Measurements from ENCODE around the gene GPRC5B. TPM values are rescaled to one million over a fixed set of nuclear protein-coding genes. Genes with fewer than 3 reads are reported as not detected.

Gene GPRC5B
- total RNA-seq, 1 donor from 2014 or later = 0.07 TPM

DNA sequence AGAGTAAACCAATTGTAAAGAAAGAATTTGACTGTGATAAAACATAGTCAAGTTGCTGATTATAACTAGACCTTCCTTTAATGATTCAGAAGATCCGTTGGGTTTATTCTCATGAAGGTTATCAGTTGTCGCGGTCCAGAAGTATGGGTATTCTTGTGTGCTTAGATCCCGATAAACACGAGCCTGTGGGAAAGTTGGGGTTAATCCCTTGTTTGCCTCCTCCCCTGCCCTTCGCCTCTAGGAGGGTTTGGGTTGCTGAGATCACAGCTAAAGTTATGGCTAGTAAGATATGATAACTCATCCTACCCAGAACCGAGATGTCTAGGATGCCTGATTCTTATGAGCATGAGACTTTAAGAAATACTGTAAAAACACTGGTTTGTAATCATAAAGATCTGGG is 66.8 kb downstream of the GPRC5B start:
- no peak for DNase-seq
- no peak overlapping the region for H3K4me3 Mint-ChIP-seq
- H3K27me3 Mint-ChIP-seq = no peaks in the 10 kb centered on the region
- no peak overlapping the region for H3K27ac Mint-ChIP-seq
- H3K4me1 Mint-ChIP-seq = no peaks in the 10 kb centered on the region
- no peaks in the 10 kb centered on the region for H3K36me3 Mint-ChIP-seq (ENCODE audit: low read depth)
- intact Hi-C loops (cut with micrococcal nuclease) = no loop called here
- TF ChIP-seq, protein P1, sequence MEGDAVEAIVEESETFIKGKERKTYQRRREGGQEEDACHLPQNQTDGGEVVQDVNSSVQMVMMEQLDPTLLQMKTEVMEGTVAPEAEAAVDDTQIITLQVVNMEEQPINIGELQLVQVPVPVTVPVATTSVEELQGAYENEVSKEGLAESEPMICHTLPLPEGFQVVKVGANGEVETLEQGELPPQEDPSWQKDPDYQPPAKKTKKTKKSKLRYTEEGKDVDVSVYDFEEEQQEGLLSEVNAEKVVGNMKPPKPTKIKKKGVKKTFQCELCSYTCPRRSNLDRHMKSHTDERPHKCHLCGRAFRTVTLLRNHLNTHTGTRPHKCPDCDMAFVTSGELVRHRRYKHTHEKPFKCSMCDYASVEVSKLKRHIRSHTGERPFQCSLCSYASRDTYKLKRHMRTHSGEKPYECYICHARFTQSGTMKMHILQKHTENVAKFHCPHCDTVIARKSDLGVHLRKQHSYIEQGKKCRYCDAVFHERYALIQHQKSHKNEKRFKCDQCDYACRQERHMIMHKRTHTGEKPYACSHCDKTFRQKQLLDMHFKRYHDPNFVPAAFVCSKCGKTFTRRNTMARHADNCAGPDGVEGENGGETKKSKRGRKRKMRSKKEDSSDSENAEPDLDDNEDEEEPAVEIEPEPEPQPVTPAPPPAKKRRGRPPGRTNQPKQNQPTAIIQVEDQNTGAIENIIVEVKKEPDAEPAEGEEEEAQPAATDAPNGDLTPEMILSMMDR (IDR thresholded peaks at IDR 0.05) = no peak
- ChIA-PET CTCF (no interaction called here), POLR2A (no interaction called here)
- peaks cover 7% of the 10 kb centered on the region for H3K9me3 Mint-ChIP-seq
- ATAC-seq (ENCODE audit: low read depth) = no peak

DNA sequence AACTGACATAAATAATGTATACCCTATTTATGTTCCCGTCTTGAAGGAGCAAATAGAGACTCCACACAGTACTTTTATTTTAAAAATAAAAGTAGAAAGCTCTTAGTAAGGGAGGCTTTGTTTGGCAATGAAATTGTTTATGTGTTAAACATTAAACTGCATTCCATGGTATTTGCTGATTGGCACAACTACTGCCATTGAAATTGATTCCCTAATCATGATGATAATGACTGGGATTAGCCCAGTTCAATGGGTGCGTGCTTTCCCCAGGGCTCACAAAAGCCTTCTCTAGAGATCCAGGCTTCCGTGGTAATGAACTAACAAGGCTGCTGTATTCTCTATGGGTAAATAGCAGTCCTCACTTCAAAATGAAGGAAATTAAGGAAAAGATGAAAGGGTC is 67.5 kb downstream of the GPRC5B start:
- DNase-seq (no peak), ATAC-seq (ENCODE audit: low read depth) (no peak)
- no peak overlapping the region for H3K27ac Mint-ChIP-seq
- ChIA-PET POLR2A (no interaction called here), CTCF (no interaction called here)
- no peak overlapping the region for H3K4me3 Mint-ChIP-seq
- H3K27me3 Mint-ChIP-seq = no peaks in the 10 kb centered on the region
- H3K36me3 Mint-ChIP-seq (ENCODE audit: low read depth) = no peaks in the 10 kb centered on the region
- TF ChIP-seq, protein P1 (IDR thresholded peaks at IDR 0.05) = no peak
- intact Hi-C loops (cut with micrococcal nuclease) = no loop called here
- peaks cover 7% of the 10 kb centered on the region for H3K9me3 Mint-ChIP-seq
- no peaks in the 10 kb centered on the region for H3K4me1 Mint-ChIP-seq

DNA sequence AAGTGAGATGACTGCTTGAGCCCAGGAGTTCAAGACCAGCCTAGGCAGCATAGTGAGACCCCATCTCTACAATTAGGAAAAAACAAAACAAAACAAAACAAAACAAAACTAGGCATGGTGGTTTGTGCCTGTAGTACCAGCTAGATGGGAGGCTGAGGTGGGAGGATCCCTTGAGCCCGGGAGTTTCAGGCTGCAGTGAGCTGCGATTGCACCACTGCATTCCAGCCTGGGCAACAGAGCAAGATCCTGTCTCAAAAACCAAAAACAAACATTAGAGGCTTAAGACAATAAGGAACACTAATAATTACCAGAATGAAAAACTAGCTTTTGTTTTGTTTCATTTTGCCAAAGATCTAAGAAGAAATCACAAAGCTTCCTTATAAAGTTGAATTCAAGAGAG is 69.2 kb downstream of the GPRC5B start:
- no peaks in the 10 kb centered on the region for H3K4me1 Mint-ChIP-seq
- peaks cover 7% of the 10 kb centered on the region for H3K9me3 Mint-ChIP-seq
- intact Hi-C loops (cut with micrococcal nuclease) = no loop called here
- CTCF ChIA-PET = no interaction called here
- H3K4me3 Mint-ChIP-seq = no peak overlapping the region
- DNase-seq (no peak), ATAC-seq (ENCODE audit: low read depth) (no peak)
- TF ChIP-seq, protein P1 (IDR thresholded peaks at IDR 0.05) = no peak
- no peaks in the 10 kb centered on the region for H3K27me3 Mint-ChIP-seq
- H3K27ac Mint-ChIP-seq = no peak overlapping the region
- POLR2A ChIA-PET = no interaction called here
- no peaks in the 10 kb centered on the region for H3K36me3 Mint-ChIP-seq (ENCODE audit: low read depth)

DNA sequence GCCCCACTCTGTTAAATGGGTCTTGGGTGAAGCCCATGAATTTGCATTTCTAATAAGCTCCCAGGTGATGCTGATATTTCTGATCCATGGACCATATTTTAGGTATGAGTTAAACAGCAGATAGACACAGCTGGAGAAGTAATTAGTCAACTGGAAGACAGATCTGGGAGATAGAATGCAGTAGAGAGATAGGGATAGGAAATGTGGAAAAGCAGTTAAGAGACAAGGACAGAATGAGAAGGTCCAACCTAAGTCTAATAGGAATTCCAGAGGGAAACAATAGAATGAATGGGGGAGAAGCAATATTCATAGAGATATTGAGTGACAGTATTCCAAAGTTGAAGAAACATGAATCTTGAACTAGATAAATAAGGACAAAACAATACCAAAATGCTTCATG is 71.7 kb downstream of the GPRC5B start:
- intact Hi-C loops (cut with micrococcal nuclease) = no loop called here
- TF ChIP-seq, protein P1 (IDR thresholded peaks at IDR 0.05) = no peak
- POLR2A ChIA-PET = no interaction called here
- Mint-ChIP-seq H3K9me3 (peaks cover 7% of the 10 kb centered on the region), H3K36me3 (ENCODE audit: low read depth) (no peaks in the 10 kb centered on the region), H3K4me3 (no peak overlapping the region), H3K27ac (no peak overlapping the region), H3K4me1 (no peaks in the 10 kb centered on the region), H3K27me3 (peaks cover 2% of the 10 kb centered on the region)
- ATAC-seq (ENCODE audit: low read depth) (no peak), DNase-seq (no peak)
- CTCF ChIA-PET = no interaction called here

DNA sequence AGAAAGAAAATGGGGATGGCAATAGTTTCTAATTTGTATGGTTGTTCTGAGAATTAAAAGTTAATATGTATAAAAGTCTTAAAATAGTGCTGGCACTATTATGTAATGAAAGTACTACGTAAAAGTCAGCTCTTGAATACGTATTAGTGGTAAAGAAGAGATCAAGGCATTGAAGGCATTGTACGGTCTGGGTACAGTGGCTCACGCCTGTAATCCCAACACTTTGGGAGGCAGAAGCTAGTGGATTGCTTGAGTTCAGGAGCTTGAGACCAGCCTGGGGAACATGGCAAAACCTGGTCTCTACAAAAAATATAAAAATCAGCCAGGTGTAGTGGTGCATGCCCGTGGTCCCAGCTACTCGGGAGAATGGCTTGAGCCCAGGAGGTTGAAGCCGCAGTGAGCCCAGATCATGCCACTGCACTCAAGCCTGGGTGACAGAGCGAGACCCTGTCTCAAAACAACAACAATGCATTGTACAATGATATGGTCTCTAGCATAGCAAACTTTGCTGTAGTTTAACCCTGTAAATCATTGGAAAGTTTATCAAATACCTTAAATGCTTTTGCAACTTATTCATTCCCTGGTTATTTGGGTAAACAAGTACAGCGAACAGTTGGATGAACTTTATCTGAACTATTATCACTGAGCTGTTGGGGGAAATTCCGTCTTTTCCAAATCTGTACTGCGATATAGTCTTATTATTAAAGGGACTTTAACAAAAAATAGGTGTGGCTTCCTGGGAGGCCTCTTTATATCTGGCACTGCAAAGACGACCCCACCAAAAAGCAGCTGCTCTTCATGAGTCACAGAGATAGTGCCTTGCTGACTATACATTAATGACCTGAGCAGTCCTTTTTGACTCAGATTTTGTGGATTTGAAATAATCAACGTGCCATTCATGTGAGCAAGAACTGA is 73.6 kb downstream of the GPRC5B start:
- peaks cover 2% of the 10 kb centered on the region for H3K27me3 Mint-ChIP-seq
- no peak for ATAC-seq (ENCODE audit: low read depth)
- TF ChIP-seq, protein P1 (IDR thresholded peaks at IDR 0.05) = no peak
- intact Hi-C loops (cut with micrococcal nuclease) = no loop called here
- ChIA-PET POLR2A (no interaction called here), CTCF (no interaction called here)
- no peak overlapping the region for H3K4me3 Mint-ChIP-seq
- no peaks in the 10 kb centered on the region for H3K36me3 Mint-ChIP-seq (ENCODE audit: low read depth)
- H3K9me3 Mint-ChIP-seq = peaks cover 8% of the 10 kb centered on the region
- H3K27ac Mint-ChIP-seq = no peak overlapping the region
- no peaks in the 10 kb centered on the region for H3K4me1 Mint-ChIP-seq
- DNase-seq = no peak

Data from activated B cell treated with CpG ODN at 0.5 μM for 24 hours (primary cell).